Measurements from ENCODE around the gene SPATA13. TPM values are rescaled to one million over a fixed set of nuclear protein-coding genes. Genes with fewer than 3 reads are reported as not detected.

Gene SPATA13
- total RNA-seq, 3 donors from 2014 or later (not counting 1 experiment from before 2014, with no cell fraction given) = 108 to 141 (median 141) TPM

DNA sequence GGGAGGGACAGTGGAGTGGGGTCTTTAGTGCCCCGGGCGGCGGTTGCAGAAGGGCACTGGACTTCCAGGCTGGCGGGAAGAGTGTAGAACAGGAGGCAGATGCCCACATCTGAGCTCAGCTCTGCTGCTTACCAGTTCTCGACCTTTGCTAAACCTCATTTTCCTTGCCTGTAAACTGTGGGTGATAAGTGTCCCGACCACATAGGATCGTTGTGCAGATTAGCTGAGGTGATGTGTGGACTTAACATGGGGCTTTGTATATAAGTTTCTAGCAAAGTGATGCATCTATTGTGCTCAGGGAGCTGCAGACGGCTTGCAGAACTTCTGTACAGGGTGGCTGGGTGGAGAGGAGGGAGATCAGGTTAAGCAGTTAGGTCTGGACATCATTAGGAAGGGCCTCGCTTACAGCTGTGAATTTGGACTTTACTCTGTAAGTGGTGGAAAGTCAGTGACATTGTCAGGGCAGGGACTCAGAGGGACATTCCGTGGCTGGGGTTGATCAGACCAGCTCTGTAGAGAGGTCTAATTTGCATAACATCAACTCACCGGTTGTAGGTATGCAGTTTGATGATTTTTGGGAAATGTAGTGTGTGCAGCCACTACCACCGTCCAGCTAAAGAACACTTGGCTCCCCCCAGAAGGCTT, 70.0 kb downstream of the SPATA13 start:
- no peaks in the 10 kb centered on the region for H3K9me3 Mint-ChIP-seq
- 43% methylated on average over 12 of the region's 12 CpGs for WGBS (ENCODE audit: insufficient coverage)
- peak; percentile 27 to 59 for DNase-seq
- H3K27me3 ChIP-seq (ENCODE audit: control insufficient read depth, insufficient read depth, low read length) = no peaks in the 10 kb centered on the region
- H3K36me3 ChIP-seq (ENCODE audit: control insufficient read depth, insufficient read depth, low read length) = no peaks in the 10 kb centered on the region
- H3K4me3 Mint-ChIP-seq = peak overlapping the region; percentile 49
- intact Hi-C loops (cut with micrococcal nuclease) = no loop called here
- H3K36me3 Mint-ChIP-seq = no peaks in the 10 kb centered on the region
- peaks cover 31% of the 10 kb centered on the region for H3K4me1 ChIP-seq (ENCODE audit: control insufficient read depth, insufficient read depth, low read length)
- H3K27ac ChIP-seq (ENCODE audit: low read length) = peak overlapping the region; percentile 22
- H3K27ac Mint-ChIP-seq = peak overlapping the region; percentile 77 to 87
- H3K9me3 ChIP-seq (ENCODE audit: control insufficient read depth, insufficient read depth, low read length) = no peaks in the 10 kb centered on the region
- ATAC-seq = peak; percentile 63 to 85 (median 80)
- TF ChIP-seq CTCF (IDR thresholded peaks at IDR 0.05) = no peak
- H3K27me3 Mint-ChIP-seq (ENCODE audit: low read depth in 2 of 2) = no peaks in the 10 kb centered on the region
- peaks cover 33 to 43% of the 10 kb centered on the region in 2 donors for H3K4me1 Mint-ChIP-seq
- H3K4me3 ChIP-seq (ENCODE audit: low read length) = no peak overlapping the region

- 95% methylated on average over 3 of the region's 3 CpGs for WGBS (ENCODE audit: insufficient coverage)
Measured at GRCh38 chr13:24231377-24231776, 70.9 kb downstream of the SPATA13 start.

DNA sequence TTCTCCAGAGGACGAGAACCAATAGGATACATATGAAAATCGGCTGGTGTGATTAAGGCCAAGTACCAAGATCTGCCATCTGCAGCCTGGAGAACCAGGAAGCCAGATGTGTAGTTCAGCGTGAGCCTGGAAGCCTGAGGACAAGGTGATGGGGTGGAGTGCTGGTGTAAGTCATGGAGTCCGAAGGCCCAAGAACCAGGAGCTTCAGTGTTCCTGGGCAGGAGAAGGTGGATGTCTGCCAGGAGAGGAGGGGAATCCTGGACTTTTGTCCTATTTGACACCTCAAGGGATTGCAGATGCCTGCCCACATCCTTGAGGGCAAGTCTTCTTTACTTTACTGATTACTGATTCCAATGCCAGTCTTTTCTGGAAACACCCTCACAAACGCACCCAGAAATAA, 71.5 kb downstream of the SPATA13 start:
- no peak for ATAC-seq

More at GRCh38 chr13:24231377-24231776, 70.9 kb downstream of the SPATA13 start:
- Mint-ChIP-seq H3K4me3 (peak overlapping the region; percentile 49), H3K27me3 (ENCODE audit: low read depth in 2 of 2) (no peaks in the 10 kb centered on the region), H3K36me3 (no peaks in the 10 kb centered on the region), H3K9me3 (no peaks in the 10 kb centered on the region), H3K4me1 (peaks cover 33 to 37% of the 10 kb centered on the region in 2 donors), H3K27ac (peak overlapping the region; percentile 77 to 87)
- no peaks in the 10 kb centered on the region for H3K36me3 ChIP-seq (ENCODE audit: control insufficient read depth, insufficient read depth, low read length)
- DNase-seq (no peak), ATAC-seq (no peak)
- H3K27me3 ChIP-seq (ENCODE audit: control insufficient read depth, insufficient read depth, low read length) = no peaks in the 10 kb centered on the region
- intact Hi-C loops (cut with micrococcal nuclease) = no loop called here
- H3K4me1 ChIP-seq (ENCODE audit: control insufficient read depth, insufficient read depth, low read length) = peaks cover 26% of the 10 kb centered on the region
- H3K27ac ChIP-seq (ENCODE audit: low read length) = no peak overlapping the region
- no peak for TF ChIP-seq CTCF (IDR thresholded peaks at IDR 0.05)
- no peaks in the 10 kb centered on the region for H3K9me3 ChIP-seq (ENCODE audit: control insufficient read depth, insufficient read depth, low read length)
- no peak overlapping the region for H3K4me3 ChIP-seq (ENCODE audit: low read length)

More for the DNA sequence above, 71.5 kb downstream of the SPATA13 start:
- Histone ChIP-seq H3K27me3 (ENCODE audit: control insufficient read depth, insufficient read depth, low read length) (no peaks in the 10 kb centered on the region), H3K36me3 (ENCODE audit: control insufficient read depth, insufficient read depth, low read length) (no peaks in the 10 kb centered on the region), H3K9me3 (ENCODE audit: control insufficient read depth, insufficient read depth, low read length) (no peaks in the 10 kb centered on the region), H3K4me3 (ENCODE audit: low read length) (no peak overlapping the region), H3K4me1 (ENCODE audit: control insufficient read depth, insufficient read depth, low read length) (peaks cover 26% of the 10 kb centered on the region), H3K27ac (ENCODE audit: low read length) (no peak overlapping the region)
- Mint-ChIP-seq H3K27me3 (ENCODE audit: low read depth in 2 of 2) (no peaks in the 10 kb centered on the region), H3K4me3 (no peak overlapping the region), H3K27ac (no peak overlapping the region), H3K9me3 (no peaks in the 10 kb centered on the region), H3K4me1 (peaks cover 33 to 37% of the 10 kb centered on the region in 2 donors), H3K36me3 (no peaks in the 10 kb centered on the region)
- WGBS (ENCODE audit: insufficient coverage) = 94% methylated on average over 5 of the region's 5 CpGs
- intact Hi-C loops (cut with micrococcal nuclease) = no loop called here
- no peak for TF ChIP-seq CTCF (IDR thresholded peaks at IDR 0.05)
- no peak for DNase-seq

All from natural killer cell (primary cell).